BJ (cell line): ENCODE measurements around the gene PDS5B. TPM values are rescaled to one million over a fixed set of nuclear protein-coding genes. Genes with fewer than 3 reads are reported as not detected.
"Not testable (repeated sequence)": the region's sequence is repeated elsewhere in the genome, so short reads cannot be mapped to it uniquely, and the experiment has no call there.

Experiments used
- CTCF ChIA-PET: fragments of 350-600 bp; formaldehyde crosslinking; extraction: SDS; loops from one replicate; lab custom pipeline; 2021; ENCODE audit warnings: antibody characterized with exemption, inconsistent platforms; lab: Yijun Ruan, JAX
- POLR2A ChIA-PET: fragments of 300-600 bp; sonication (Branson Sonifier 250); formaldehyde crosslinking; extraction: SDS; loops from one replicate; lab custom pipeline; 2021; ENCODE audit warnings: antibody characterized with exemption; lab: Charles Lee
- DNase-seq: peaks from one replicate; pipeline ENCODE4 v3.0.0-alpha.2; 2011; ENCODE audit warnings: low read depth
- H3K27me3 ChIP-seq: 2 replicates; pipeline ENCODE4 v1.6.0; 2011; ENCODE audit warnings: low read length; ENCODE audit not compliant: control insufficient read depth, insufficient read depth
- H3K36me3 ChIP-seq: 2 replicates; pipeline ENCODE4 v1.5.1; 2011; ENCODE audit warnings: low read length; ENCODE audit not compliant: control insufficient read depth, insufficient read depth
- H3K4me3 ChIP-seq: 2 replicates; pipeline ENCODE4 v1.5.1; 2011; ENCODE audit warnings: low read depth, mild to moderate bottlenecking, control low read depth, low read length
- polyA plus RNA-seq: library from polyadenylated mRNA; depleted of rRNA; stranded (reverse); fragments of >200 nt; gene quantifications from 2 replicates; pipeline ENCODE4 v1.2.3, GENCODE V29; 2011
- TF ChIP-seq, protein P1 (sequence below): IDR thresholded peaks from 2 replicates; pipeline ENCODE4 v1.5.1; 2011; ENCODE audit warnings: low read depth, mild to moderate bottlenecking, control low read depth, inconsistent platforms, low read length, moderate library complexity; ENCODE audit not compliant: insufficient read depth

The PDS5B gene
- polyA plus RNA-seq, 1 experiment: 3.9 TPM

DNA sequence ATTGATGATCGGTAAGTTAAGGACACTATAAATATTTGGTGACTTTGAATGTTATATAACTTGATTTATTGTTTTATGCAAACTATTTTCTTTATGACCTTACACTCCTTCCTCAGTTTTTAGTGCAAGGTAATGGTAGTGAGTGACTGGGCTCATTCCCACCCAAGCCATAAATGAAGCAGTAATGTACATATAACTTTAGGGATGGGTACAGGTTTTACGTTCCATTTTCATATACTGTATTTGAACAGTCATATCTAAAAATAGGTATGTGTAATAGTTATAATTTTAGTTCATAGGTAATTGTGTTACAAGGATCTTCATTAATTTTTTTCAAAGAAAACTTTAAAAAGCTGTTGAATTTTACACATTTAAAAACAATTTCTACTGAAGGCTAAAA lies 101.0 kb downstream of the PDS5B start:
- TF ChIP-seq, protein P1, sequence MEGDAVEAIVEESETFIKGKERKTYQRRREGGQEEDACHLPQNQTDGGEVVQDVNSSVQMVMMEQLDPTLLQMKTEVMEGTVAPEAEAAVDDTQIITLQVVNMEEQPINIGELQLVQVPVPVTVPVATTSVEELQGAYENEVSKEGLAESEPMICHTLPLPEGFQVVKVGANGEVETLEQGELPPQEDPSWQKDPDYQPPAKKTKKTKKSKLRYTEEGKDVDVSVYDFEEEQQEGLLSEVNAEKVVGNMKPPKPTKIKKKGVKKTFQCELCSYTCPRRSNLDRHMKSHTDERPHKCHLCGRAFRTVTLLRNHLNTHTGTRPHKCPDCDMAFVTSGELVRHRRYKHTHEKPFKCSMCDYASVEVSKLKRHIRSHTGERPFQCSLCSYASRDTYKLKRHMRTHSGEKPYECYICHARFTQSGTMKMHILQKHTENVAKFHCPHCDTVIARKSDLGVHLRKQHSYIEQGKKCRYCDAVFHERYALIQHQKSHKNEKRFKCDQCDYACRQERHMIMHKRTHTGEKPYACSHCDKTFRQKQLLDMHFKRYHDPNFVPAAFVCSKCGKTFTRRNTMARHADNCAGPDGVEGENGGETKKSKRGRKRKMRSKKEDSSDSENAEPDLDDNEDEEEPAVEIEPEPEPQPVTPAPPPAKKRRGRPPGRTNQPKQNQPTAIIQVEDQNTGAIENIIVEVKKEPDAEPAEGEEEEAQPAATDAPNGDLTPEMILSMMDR: no peak
- no peaks in the 10 kb centered on the region for H3K27me3 ChIP-seq
- H3K4me3 ChIP-seq: no peak overlapping the region
- no peaks in the 10 kb centered on the region; the same call in 1 of the 2 replicates for H3K36me3 ChIP-seq
- DNase-seq: no peak
- CTCF ChIA-PET: interaction anchor here (1.1 kb wide), 1 partner anchor 9 kb away, joined by 3 read pairs; no protein-coding TSS in a partner anchor
- POLR2A ChIA-PET: interaction anchor here (0.6 kb wide), 1 partner anchor 1226 kb away, joined by 4 read pairs; no protein-coding TSS in a partner anchor

DNA sequence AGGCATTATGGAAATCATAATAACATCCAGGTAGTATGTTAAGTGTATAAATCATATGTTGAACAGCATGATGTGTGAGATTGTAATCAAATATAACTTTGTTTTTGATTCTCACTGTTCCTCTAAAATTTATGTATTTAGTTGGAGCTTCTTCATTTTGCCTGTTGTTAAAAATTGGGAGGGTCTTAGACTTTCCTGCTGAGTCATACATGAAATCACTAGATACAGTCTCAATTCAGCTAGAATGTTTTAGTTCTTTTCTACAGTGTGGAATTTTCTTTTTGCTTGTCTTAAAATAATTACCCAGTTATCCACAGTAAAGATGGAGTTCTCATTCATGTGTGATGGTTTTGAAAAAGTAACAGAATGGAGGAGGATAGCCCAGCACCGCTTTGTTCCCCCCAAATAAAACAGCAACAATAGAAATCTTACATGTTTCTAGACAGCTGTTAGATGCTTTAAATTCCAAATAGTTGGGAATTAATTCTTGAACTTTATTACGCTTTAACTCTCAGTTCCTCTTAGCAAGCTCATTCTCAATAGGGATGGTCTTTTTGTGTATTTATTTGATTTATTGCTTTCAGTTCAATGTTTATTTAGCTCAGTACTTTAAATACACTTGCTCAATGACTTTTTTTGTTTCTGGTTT lies 109.5 kb downstream of the PDS5B start:
- Histone ChIP-seq H3K27me3 (no peaks in the 10 kb centered on the region), H3K36me3 (no peaks in the 10 kb centered on the region), H3K4me3 (no peak overlapping the region)
- POLR2A ChIA-PET: no interaction called here
- DNase-seq: no peak
- TF ChIP-seq, protein P1: no peak
- CTCF ChIA-PET: interaction anchor here (0.6 to 1.6 kb wide), 6 partner anchors 9 to 156 kb away, joined by 3 to 4 read pairs (median 3); no protein-coding TSS in a partner anchor

DNA sequence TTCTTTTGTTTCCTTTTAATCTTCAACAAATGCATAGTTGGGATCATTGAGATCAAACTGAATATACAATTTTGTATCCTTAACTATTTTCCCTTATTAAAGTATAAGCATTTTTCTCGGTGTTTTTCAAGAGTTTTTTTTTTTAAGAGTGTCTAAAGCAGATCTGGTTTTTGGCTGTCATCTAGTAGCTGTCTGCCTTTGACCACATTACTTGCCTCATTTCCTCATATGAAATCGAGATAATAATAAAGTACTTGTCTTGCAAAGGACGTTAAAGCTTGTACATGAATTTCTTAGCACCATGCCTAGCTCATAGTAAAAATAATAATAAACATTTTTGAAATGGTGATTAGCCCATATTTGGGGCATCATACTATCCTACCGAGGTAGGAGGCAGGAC lies 121.2 kb downstream of the PDS5B start:
- ChIA-PET CTCF (interaction anchor here (1.4 kb wide), 1 partner anchor 39 kb away, joined by 3 read pairs; no protein-coding TSS in a partner anchor), POLR2A (no interaction called here)
- TF ChIP-seq, protein P1: no peak
- Histone ChIP-seq H3K27me3 (no peaks in the 10 kb centered on the region), H3K4me3 (no peak overlapping the region), H3K36me3 (0 out of 2 replicates have a peak, but pooled peaks cover 3% of the 10 kb centered on the region)
- DNase-seq: no peak

DNA sequence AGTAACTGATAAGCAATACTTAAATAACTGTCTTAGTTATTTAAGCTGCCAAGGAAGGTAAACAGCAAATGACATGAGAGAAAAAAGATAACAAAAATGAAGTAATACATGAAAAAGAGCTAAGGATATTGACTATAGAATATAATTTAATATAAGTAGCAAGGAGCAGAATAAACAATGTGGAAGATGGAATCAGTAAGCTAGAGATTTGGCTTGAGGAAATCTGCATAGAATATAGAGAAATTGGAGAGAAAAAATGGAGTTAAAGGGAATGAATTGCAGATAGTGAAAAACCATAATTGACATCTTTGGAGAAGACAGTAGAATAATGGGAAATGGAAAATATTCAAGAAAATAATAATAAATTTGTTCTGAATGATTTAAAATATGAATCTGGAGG lies 127.1 kb downstream of the PDS5B start:
- no peak for DNase-seq
- CTCF ChIA-PET: interaction anchor here (0.6 to 1.1 kb wide), 2 partner anchors 18 to 713 kb away, joined by 3 read pairs; no protein-coding TSS in a partner anchor
- Histone ChIP-seq H3K4me3 (no peak overlapping the region), H3K36me3 (peaks cover 3% of the 10 kb centered on the region; the same call in 1 of the 2 replicates), H3K27me3 (no peaks in the 10 kb centered on the region)
- POLR2A ChIA-PET: no interaction called here
- TF ChIP-seq, protein P1: no peak

DNA sequence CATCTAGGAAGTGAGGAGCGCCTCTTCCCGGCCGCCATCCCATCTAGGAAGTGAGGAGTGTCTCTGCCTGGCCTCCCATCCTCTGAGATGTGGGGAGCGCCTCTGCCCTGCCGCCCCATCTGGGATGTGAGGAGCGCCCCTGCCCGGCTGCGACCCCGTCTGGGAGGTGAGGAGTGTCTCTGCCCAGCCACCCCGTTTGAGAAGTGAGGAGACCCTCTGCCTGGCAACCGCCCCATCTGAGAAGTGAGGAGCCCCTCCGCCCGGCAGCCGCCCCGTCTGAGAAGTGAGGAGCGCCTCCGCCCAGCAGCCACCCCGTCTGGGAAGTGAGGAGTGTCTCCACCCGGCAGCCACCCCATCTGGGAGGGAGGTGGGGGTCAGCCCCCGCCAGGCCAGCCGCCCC lies 129.9 kb downstream of the PDS5B start:
- CTCF ChIA-PET, H3K4me3 ChIP-seq, POLR2A ChIA-PET, DNase-seq, H3K27me3 ChIP-seq, H3K36me3 ChIP-seq: not testable (repeated sequence)
